GM13976 (cell line): ENCODE results near the gene HES4.

ENCODE experiments used
- DNase-seq: peaks from one replicate; pipeline ENCODE4 v3.0.0; 2012; ENCODE audit warnings: low spot score
- CTCF ChIP-seq: IDR thresholded peaks from 2 replicates; pipeline ENCODE4 v1.5.1; 2012; ENCODE audit warnings: borderline replicate concordance, mild to moderate bottlenecking; ENCODE audit not compliant: insufficient read depth; ENCODE audit errors: extremely low read depth, missing control alignments, control extremely low read depth
- in situ Hi-C: fragments of 300-500 bp; cut with MboI; formaldehyde crosslinking; loops from one replicate; pipeline ENCODE4 v1.12.0; 2022; ENCODE audit warnings: low sequenced_read_pairs, mixed read lengths, inconsistent platforms; ENCODE audit not compliant: unreplicated experiment

Gene HES4

GRCh38 chr1:1027791-1028190, 27.9 kb upstream of the HES4 start:
- no peak for DNase-seq
- in situ Hi-C loops = no loop called here
- TF ChIP-seq CTCF = no peak

GRCh38 chr1:1026599-1027413, 26.9 kb upstream of the HES4 start:
- no peak for TF ChIP-seq CTCF
- DNase-seq = no peak
- in situ Hi-C loops = no loop called here

- no peak for TF ChIP-seq CTCF
- in situ Hi-C loops = no loop called here
- no peak for DNase-seq
Observed at GRCh38 chr1:1025730-1026129, 25.8 kb upstream of the HES4 start.

GRCh38 chr1:1024771-1025699, 25.1 kb upstream of the HES4 start:
- in situ Hi-C loops = no loop called here
- no peak for TF ChIP-seq CTCF
- DNase-seq = no peak

GRCh38 chr1:1024149-1024770, 24.4 kb upstream of the HES4 start:
- TF ChIP-seq CTCF = no peak
- no peak for DNase-seq
- in situ Hi-C loops = no loop called here

- in situ Hi-C loops = no loop called here
- TF ChIP-seq CTCF = no peak
Observed at GRCh38 chr1:1023700-1024099, 23.8 kb upstream of the HES4 start.

More at GRCh38 chr1:1023700-1024099, 23.8 kb upstream of the HES4 start:
- no peak for DNase-seq
